H54 (cell line): Measurements from ENCODE around the gene SSNA1.

Source experiments
- DNase-seq: peaks from one replicate; pipeline ENCODE4 v3.0.0; 2011; ENCODE audit warnings: low spot score, mixed read lengths; ENCODE audit not compliant: insufficient read length
- FAIRE-seq: peaks from 3 replicates; lab custom pipeline; 2011; peaks lifted over from hg19 to GRCh38; lab: Jason Lieb, UNC
- POLR2A ChIP-seq: IDR thresholded peaks from 2 replicates; pipeline ENCODE4 v1.6.1; 2011; ENCODE audit warnings: low read depth, mild to moderate bottlenecking, low read length

The SSNA1 gene

GRCh38 chr9:137226338-137227053 is 38.0 kb downstream of the SSNA1 start:
- TF ChIP-seq POLR2A = no peak
- FAIRE-seq (peak; percentile 91), DNase-seq (peak; percentile 99)

- DNase-seq (peak; percentile 98), FAIRE-seq (peak; percentile 80)
- no peak for TF ChIP-seq POLR2A
Measured at GRCh38 chr9:137227054-137227852, 38.8 kb downstream of the SSNA1 start, which contains the start of gene RNF224. Gene RNF224, plus strand, starts transcription at chr9:137227502. Its CDS starts 834 bp downstream, at chr9:137228336.

GRCh38 chr9:137227853-137228505 is 39.5 kb downstream of the SSNA1 start:
- DNase-seq (no peak), FAIRE-seq (no peak)
- no peak for TF ChIP-seq POLR2A

GRCh38 chr9:137228506-137228967 is 40.1 kb downstream of the SSNA1 start:
- no peak for TF ChIP-seq POLR2A
- FAIRE-seq = no peak
- no peak for DNase-seq

- no peak for DNase-seq
- 0 out of 2 replicates have a peak, but pooled peaks have one; percentile 15 for TF ChIP-seq POLR2A
Measured at GRCh38 chr9:137228968-137229896, 40.8 kb downstream of the SSNA1 start.

GRCh38 chr9:137229903-137230704 is 41.6 kb downstream of the SSNA1 start:
- DNase-seq (peak; percentile 69), FAIRE-seq (no peak)
- TF ChIP-seq POLR2A = no peak

More at GRCh38 chr9:137228968-137229896, 40.8 kb downstream of the SSNA1 start:
- no peak for FAIRE-seq

GRCh38 chr9:137230705-137231371 is 42.4 kb downstream of the SSNA1 start, which contains the start of gene SLC34A3:
Gene SLC34A3, plus strand, starts transcription at chr9:137230901. Its CDS starts 802 bp downstream, at chr9:137231703.
- DNase-seq (no peak), FAIRE-seq (no peak)
- TF ChIP-seq POLR2A = no peak

- TF ChIP-seq POLR2A = no peak
- FAIRE-seq = no peak
- DNase-seq = no peak
Measured at GRCh38 chr9:137231372-137232039, 43.0 kb downstream of the SSNA1 start.

- TF ChIP-seq POLR2A = no peak
- no peak for DNase-seq
- FAIRE-seq = no peak
Measured at GRCh38 chr9:137232101-137232500, 43.6 kb downstream of the SSNA1 start.

GRCh38 chr9:137232510-137232909 is 44.0 kb downstream of the SSNA1 start:
- no peak for TF ChIP-seq POLR2A
- DNase-seq = no peak
- no peak for FAIRE-seq
